ENCODE data around the gene NRG3. TPM values are rescaled to one million over a fixed set of nuclear protein-coding genes. Genes with fewer than 3 reads are reported as not detected.

NRG3 gene
- total RNA-seq, 1 donor from 2014 or later, result 32.2 TPM

DNA sequence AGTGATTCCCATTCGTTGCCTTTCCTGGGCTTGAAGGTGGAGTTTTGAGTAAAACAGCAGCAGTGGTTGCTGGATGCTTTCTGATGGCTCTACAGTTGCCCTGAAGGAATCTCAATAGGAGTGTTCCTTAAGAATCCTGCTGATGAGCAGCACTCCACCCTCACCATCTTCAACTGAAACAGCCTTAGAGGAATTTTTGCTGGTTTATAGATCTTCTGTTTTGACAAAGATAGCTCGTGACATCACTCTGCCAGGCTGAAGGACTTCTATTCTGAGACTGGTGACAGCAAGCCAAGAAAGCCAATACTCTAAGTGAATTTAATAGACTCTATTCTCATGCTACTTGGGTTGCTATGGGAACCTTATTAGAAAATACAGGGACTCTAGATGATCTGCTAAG, 1014.7 kb downstream of the NRG3 start:
- H3K27ac Mint-ChIP-seq, result no peak overlapping the region
- no peak for DNase-seq (ENCODE audit: low spot score, unreplicated experiment)
- TF ChIP-seq, protein P1, sequence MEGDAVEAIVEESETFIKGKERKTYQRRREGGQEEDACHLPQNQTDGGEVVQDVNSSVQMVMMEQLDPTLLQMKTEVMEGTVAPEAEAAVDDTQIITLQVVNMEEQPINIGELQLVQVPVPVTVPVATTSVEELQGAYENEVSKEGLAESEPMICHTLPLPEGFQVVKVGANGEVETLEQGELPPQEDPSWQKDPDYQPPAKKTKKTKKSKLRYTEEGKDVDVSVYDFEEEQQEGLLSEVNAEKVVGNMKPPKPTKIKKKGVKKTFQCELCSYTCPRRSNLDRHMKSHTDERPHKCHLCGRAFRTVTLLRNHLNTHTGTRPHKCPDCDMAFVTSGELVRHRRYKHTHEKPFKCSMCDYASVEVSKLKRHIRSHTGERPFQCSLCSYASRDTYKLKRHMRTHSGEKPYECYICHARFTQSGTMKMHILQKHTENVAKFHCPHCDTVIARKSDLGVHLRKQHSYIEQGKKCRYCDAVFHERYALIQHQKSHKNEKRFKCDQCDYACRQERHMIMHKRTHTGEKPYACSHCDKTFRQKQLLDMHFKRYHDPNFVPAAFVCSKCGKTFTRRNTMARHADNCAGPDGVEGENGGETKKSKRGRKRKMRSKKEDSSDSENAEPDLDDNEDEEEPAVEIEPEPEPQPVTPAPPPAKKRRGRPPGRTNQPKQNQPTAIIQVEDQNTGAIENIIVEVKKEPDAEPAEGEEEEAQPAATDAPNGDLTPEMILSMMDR (IDR thresholded peaks at IDR 0.05; ENCODE audit: unreplicated experiment), result no peak
- H3K27me3 Mint-ChIP-seq, result no peaks in the 10 kb centered on the region
- no peaks in the 10 kb centered on the region for H3K36me3 Mint-ChIP-seq (ENCODE audit: insufficient read depth)
- no peak overlapping the region for H3K4me3 Mint-ChIP-seq (ENCODE audit: low read depth)
- no peaks in the 10 kb centered on the region for H3K9me3 Mint-ChIP-seq (ENCODE audit: low read depth)
- peaks cover 4% of the 10 kb centered on the region for H3K4me1 Mint-ChIP-seq (ENCODE audit: low read depth)

DNA sequence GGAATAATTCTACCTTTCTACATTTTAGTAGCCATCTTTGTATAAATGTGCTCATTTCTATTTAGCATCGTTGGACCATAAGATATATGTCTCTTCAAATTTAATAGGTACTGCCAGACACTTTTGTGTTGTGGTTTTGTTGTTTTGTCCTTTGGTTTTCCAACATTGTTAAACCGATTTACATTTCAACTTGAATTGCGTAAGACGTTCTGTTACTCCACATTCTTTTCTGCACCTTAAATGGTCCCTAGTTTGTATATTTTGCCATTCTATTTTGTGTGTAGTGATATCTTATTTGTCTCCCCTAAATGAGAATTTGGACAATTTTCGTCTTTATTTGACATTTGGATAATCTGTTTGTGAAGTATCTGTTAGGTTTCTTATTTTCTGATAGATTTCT, 1015.6 kb downstream of the NRG3 start:
- Mint-ChIP-seq H3K36me3 (ENCODE audit: insufficient read depth) (no peaks in the 10 kb centered on the region), H3K27ac (no peak overlapping the region), H3K4me1 (ENCODE audit: low read depth) (peaks cover 4% of the 10 kb centered on the region), H3K27me3 (no peaks in the 10 kb centered on the region), H3K4me3 (ENCODE audit: low read depth) (no peak overlapping the region), H3K9me3 (ENCODE audit: low read depth) (peaks cover 3% of the 10 kb centered on the region)
- TF ChIP-seq, protein P1 (IDR thresholded peaks at IDR 0.05; ENCODE audit: unreplicated experiment), result no peak
- DNase-seq (ENCODE audit: low spot score, unreplicated experiment), result no peak

DNA sequence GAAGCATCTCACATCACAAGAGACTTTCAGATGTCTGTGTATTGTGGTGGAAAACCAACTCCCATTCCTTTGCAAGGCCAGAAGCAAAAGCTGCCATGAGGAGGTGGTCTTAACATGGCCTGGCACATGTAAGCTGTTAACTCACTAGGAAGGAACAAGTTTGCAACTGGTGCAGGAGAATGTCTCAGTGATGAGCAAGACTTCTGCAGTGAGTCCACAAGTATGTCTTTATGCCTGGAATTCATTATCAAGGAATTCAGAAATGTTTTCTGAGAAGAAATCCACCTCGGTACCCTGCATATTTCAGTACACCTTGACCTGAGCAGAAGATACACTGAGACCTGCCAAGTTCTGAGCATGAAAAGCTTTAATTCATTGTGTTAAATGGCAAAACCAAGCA, 1033.1 kb downstream of the NRG3 start:
- H3K4me3 Mint-ChIP-seq (ENCODE audit: low read depth), result no peak overlapping the region
- H3K9me3 Mint-ChIP-seq (ENCODE audit: low read depth), result no peaks in the 10 kb centered on the region
- no peak overlapping the region for H3K27ac Mint-ChIP-seq
- H3K4me1 Mint-ChIP-seq (ENCODE audit: low read depth), result no peaks in the 10 kb centered on the region
- H3K36me3 Mint-ChIP-seq (ENCODE audit: insufficient read depth), result no peaks in the 10 kb centered on the region
- TF ChIP-seq, protein P1 (IDR thresholded peaks at IDR 0.05; ENCODE audit: unreplicated experiment), result no peak
- DNase-seq (ENCODE audit: low spot score, unreplicated experiment), result no peak
- H3K27me3 Mint-ChIP-seq, result no peaks in the 10 kb centered on the region

DNA sequence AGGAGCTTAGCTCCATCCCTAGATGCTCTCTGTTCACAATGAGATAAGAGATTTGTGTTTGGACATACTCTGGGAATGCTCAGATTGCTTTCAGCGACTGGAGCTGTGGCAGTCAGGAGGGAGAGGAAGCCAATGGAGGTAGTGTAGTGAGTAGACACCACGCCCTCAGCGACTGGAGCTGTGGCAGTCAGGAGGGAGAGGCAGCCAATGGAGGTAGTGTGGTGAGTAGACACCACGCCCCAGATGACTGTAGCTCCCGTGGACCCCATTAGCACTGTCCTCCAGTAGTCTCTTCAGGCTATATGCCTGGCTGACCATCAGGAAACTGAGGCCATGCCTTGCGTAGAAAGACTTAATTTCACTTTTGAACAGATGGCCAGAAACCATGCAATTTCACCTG, 1033.8 kb downstream of the NRG3 start:
- no peaks in the 10 kb centered on the region for H3K4me1 Mint-ChIP-seq (ENCODE audit: low read depth)
- no peaks in the 10 kb centered on the region for H3K27me3 Mint-ChIP-seq

DNA sequence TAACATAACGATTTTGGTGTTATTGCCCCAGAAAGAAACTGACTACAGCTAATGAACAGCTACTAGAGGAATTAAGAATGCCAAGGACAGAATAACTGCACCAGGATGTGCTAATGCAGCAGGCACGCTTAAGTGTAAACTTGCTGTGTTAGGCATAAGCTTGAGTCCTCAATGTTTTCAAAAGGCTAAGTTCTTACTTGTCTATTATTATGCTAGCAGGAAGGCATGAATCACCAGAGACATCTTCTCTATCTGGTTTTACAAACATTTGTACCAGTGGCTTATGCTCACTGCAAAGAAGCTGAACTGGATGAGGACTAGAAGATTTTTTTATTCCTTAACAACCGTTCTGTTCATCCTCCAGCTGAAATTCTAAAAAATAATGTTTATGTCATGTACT, 1035.3 kb downstream of the NRG3 start:
- TF ChIP-seq, protein P1 (IDR thresholded peaks at IDR 0.05; ENCODE audit: unreplicated experiment), result no peak
- Mint-ChIP-seq H3K27ac (no peak overlapping the region), H3K4me1 (ENCODE audit: low read depth) (no peaks in the 10 kb centered on the region), H3K9me3 (ENCODE audit: low read depth) (no peaks in the 10 kb centered on the region), H3K4me3 (ENCODE audit: low read depth) (no peak overlapping the region), H3K27me3 (no peaks in the 10 kb centered on the region), H3K36me3 (ENCODE audit: insufficient read depth) (no peaks in the 10 kb centered on the region)
- no peak for DNase-seq (ENCODE audit: low spot score, unreplicated experiment)

More for the DNA sequence above, 1033.8 kb downstream of the NRG3 start:
- Mint-ChIP-seq H3K36me3 (ENCODE audit: insufficient read depth) (no peaks in the 10 kb centered on the region), H3K4me3 (ENCODE audit: low read depth) (no peak overlapping the region), H3K9me3 (ENCODE audit: low read depth) (no peaks in the 10 kb centered on the region), H3K27ac (no peak overlapping the region)
- TF ChIP-seq, protein P1 (IDR thresholded peaks at IDR 0.05; ENCODE audit: unreplicated experiment), result no peak
- no peak for DNase-seq (ENCODE audit: low spot score, unreplicated experiment)
